ENCODE data around the gene CYP46A1.
A peak's percentile ranks its signal among the peaks of the same experiment; 100 is the strongest.
"Not testable (repeated sequence)": the region's sequence is repeated elsewhere in the genome, so short reads cannot be mapped to it uniquely, and the experiment has no call there.

The CYP46A1 gene

DNA sequence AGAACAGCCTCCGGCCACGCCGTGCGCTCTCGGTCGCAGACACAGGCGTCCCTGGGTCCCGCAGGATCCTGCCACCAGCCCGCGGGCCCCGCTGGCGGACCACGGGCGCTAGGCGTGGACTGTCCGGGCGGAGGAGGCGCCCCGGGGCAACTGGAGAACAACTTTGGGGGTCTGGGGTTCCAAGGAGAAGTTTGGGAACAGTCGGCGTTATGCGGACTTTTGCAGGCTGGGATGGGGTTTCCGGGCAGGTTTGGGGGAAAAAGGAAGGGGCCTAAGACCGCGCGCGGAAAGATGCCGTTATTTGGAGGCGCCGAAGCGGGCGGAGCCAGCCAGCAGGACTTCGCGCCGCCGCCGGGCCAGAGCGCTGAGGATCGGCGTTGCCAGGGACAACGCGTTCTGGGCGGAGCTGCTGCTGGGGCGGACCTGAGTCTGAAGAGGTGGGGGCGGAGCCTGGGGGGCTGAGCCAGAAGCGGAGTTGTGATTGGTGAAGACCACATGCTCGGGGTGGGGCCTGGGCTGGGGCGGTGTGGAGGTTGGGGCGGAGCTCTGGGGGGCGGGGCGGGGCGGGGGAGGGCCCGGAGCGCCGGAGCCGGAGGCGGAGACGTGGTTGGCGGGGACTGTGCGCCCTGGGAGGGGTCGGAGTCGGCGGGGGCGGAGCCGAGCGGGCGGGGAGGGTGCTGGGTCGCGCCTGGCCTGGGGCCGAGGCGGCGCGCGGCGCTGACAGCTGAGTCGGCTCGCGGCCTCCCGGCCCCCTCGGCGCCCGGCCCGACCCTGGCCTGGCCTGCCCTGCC, at the start of gene CYP46A1:
Gene CYP46A1 (plus strand): TSS at position 680 of the 791 bp plus-strand sequence. CDS start 120 bp downstream, outside the sequence.
- DNase-seq: peak; percentile 99

DNA sequence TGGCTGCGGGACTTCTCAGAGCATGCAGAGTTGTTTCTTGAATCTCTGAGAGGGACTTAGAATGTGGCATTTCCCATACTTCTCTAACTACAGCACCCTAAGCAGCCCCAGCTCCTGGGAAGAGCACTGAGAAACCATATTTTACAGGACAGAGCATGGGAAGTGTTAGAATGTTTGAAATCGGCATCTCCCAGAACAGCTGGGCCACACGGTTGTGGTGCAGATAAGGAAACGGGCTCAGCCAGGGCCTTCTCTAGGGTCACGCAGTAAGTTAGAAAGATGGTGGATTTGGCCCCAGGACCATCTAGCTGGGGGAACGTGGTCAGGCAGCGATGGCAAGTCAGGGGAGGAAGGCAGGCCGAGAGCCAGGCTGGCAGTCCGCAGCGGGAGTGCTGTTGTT, 49.7 kb upstream of the CYP46A1 start:
- DNase-seq: no peak

DNA sequence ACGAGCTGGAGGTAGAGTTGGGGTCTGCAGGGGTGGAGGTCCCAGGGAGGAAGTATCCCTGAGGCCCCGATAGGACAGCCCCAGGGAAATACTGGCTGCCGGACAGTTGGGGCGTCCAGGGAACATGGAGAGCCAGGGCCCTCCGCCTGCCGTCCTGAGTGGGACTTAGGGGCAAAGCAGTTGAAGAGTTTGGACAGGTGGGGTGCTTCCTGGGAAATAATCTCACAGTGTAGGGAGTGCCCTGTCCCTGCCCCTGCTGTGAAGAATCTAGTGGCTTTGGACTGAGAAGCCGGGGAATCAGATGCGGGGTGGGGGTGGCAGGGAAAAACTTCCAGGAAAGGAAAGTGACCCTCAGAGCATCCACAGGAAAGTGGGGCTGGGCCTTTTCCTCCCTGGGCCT, 49.0 kb upstream of the CYP46A1 start:
- no peak for DNase-seq

DNA sequence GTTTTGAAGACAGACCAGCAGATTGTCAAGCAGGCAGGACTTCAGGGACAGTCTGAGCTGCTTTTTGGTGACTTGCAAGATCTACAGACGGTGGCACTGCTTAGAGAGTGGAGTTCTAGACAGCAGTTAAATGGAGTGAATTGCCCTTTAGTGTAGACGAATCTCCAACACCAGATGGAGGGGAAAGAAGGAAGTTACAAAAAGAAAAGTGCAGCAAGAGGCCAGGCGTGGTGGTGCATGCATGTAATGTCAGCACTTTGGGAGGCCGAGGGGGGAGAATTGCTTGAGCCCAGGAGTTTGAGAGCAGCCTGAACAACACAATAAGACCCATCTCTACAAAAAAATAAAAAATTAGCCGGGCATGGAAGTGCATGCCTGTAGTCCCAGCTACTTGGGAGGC, 47.6 kb upstream of the CYP46A1 start:
- DNase-seq: no peak

DNA sequence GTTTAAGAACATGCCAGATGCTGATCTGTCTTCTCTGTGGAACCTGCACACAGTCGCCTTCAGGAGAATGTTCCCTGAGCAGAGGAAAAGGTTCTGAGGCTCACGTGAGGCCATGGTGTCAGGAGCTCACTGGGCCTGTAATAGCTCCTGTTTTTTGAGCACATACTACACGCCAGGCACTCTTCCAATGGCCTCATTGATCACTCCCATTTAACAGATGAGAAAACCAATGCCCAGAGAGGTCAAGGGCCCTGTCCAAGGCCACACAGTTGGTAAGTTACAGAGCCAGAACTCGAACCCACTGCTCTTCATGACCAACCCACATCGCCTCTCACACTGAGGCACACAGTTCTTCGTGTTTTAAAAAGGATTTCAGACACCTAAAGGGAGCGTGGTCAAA, 46.5 kb upstream of the CYP46A1 start:
- no peak for DNase-seq

DNA sequence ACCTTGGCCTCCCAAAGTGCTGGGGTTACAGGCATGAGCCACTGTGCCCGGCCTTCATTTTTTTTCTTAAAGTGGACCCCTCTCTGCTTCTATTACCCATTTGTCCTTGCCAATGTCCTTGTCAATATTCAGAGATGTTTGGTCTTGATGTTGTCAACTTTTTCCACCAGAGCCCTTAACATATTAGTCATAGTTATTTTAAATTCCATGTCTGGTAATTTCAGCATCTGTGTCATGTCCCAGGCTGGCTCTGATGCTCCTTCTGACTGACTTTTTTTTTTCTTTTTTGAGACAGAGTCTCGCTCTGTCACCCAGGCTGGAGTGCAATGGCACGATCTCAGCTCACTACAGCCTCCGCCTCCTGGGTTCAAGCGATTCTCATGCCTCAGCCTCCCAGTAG, 41.3 kb upstream of the CYP46A1 start:
- not testable (repeated sequence) for DNase-seq

DNA sequence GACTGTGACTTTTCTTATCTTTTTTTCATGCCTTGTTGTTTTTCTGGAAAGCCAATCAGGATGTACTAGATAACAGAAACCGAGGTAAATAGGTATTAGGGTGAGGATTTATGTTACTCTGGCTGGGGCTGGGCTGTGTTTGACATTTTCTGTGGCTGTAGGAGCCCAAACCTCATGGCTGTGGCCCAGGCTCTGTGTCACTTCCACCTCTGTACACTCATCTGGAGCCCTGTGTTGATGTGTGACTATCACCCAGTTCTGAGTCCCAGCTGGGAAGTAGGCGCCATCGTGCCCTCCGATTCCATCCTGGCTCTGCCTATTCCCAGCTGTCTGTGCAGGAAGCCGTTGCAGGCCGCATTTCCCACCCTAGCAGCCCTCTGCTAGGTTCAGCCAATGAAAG, 40.8 kb upstream of the CYP46A1 start:
- DNase-seq: no peak

DNA sequence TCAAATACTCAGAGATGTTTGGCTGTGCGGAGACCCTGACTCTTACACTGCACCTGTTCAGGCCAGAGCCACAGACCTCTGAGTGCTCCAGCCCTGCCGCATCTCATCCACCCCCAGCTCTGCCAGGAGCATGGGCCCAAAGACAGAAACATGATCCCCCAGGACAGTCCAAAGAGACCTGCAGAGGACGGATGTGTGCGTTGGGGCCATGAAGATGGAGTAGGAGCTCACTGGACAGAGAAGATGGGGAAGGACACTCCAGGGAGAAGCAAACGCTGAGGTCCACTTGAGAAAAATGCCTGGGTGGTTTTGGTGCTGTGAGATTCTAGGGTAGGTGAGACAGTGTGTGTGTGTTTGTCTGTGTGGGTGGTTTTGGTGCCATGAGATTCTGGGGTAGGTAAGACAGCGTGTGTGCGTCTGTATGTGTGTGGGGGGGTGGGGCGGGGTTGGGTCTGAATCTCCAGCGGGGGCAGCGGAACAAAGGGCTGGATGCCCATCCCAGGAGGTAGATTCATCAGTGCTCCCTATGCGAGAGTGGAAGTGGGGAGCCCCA, 40.0 kb upstream of the CYP46A1 start:
- DNase-seq: no peak

DNA sequence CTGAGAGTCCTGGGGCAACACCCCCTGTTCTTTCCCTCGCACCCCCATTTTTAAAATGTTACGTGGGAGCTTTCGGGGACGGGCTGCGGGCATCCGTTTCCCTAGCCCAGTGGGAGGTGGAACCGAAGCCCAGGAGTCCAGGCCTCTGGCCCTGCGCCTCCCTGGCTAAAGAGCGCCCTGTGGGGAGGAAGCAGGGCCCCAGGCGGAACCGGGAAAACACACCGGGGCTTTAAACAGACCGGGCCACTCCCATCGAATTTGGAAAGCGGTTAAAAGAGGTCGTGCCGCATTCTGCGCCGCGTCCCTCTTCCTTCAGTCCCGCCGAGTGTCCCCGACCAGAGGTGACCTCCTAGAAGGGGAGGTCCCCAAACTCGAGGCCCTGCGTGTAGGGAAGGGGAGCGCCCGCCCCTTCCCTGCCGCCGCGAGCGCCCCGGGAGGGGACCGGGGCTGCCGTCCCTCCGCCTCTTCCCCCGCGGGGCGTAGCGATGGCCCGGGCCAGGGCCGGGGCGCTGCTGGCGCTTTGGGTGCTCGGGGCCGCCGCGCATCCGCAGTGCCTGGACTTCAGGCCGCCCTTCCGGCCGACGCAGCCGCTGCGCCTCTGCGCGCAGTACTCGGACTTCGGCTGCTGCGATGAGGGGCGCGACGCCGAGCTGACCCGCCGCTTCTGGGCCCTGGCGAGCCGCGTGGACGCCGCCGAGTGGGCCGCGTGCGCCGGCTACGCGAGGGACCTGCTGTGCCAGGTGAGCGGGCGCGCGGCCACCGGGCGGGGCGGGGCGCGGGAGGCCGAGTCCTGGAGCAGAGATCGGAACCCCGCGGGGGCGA, 39.2 kb upstream of the CYP46A1 start, which contains the start of gene HHIPL1:
Gene HHIPL1 (plus strand): TSS at position 407 of the 822 bp plus-strand sequence. CDS start 79 bp downstream, at position 486.
- DNase-seq: no peak

DNA sequence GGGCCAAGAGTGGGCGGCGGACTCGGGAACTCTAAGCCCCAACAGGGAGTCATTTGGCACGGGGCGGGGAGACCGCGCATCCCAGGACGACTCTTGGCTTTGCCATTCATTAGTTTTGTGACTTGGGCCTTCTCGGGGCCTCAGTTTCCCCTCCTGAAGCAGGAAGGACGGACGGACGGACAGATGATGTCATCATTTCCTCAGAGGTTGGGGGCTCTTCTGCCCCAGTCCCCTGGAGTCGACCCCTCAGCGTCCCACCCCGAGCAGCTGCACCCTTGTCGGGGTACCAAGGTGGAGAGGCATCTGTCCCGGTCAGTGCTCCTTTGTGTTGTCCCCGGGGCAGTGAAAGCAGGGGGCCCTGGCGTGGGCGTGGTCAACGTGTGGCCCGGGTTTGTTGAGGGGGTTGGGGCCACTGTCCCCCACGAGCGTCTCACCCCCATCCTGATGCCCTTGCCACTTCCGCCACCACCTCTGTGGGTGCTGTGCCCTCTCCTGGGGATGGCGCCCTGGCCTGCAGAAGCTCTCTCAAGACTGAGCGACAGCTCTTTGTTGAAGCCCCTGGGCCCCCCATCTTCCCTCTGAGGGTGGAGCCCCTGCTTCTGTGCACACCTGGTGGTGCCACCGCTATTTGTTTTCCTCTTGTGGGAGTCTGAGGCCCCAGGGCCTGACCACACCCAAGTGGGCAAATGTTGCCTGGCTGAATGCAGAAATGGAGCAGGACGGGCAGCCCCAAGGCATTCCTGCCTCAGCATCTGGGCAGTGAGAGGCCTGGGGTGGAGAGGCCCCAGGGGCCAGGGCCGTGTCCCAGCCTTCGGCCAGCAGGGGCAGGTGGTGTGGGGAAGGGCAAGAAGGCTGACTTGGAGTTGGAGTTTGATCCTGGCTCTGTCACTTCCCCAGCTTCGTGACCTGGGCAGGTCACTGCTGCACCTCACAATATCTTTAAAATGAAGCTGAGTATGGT, 38.3 kb upstream of the CYP46A1 start:
- no peak for DNase-seq

DNA sequence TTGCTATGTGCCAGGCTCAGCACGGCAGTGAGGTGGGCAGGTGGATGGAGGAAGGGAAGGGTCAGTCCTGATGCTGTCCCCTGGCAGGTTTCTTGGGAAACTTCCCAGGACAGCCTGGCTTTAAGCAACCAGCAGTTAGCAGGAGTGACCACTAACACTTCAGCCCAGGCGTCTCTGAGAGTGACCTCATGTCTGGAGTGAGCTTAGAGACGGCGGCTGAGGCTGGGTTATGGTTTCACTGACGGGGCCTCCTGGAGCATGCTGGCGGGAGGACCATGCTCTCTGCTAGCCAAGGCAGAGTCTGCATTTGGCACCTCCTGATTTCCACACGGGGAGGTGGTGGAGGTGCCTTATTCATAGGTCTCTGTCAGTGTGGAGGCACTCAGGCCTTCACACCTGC, 36.7 kb upstream of the CYP46A1 start:
- no peak for DNase-seq

DNA sequence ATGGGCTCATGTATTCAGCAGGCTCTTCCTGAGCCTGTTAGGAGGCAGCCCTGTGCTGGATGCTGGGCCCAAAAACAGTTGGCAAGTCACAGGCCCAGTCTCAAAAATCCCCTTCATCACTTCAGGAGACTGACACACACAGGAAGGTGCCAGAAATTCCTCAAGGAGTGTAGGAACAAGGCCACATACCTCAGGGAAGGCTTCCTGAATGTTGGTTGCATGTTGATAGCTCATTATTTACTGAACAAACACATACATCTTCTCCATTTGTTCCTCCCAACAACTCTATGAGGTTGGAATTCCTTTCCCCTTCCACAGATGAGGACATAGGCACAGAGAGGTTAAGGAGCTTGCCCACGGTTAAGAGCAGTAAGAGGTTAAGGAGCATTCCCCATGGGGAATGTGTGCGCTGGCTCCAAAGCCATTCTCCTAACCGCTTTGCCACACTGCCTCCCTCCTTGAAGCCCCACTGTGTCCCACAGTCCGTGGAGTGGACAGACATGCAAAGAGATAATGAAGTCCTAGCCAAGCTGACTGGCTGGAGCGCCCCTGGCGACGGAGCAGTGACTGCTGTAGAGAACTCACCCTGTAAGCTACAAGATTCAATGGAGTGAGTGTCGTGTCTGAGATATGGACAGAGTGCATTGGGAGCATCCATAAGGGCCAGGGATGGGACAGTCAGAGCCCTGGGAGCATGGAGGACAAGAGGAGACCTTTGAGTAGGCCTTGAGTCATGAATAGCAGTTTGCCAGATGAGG, 35.9 kb upstream of the CYP46A1 start:
- DNase-seq: no peak

DNA sequence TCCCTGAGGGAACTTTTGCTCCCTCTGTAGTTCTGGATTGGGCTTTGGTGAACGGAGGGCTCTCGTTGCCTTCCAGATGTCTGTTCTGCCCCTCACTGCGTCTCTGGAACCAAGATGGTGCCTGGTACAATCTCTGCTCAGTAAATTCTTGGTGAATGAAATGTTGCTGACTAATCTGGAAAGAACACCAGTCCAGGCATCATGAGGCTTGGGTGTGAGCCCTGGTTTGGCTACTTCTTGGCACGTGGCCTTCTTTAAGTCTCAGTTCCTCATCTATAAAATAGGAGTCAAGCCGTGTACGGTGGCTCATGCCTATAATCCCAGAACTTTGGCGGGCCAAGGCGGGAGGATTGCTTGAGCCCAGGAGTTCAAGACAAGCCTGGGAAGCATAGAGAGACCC, 34.9 kb upstream of the CYP46A1 start:
- no peak for DNase-seq

DNA sequence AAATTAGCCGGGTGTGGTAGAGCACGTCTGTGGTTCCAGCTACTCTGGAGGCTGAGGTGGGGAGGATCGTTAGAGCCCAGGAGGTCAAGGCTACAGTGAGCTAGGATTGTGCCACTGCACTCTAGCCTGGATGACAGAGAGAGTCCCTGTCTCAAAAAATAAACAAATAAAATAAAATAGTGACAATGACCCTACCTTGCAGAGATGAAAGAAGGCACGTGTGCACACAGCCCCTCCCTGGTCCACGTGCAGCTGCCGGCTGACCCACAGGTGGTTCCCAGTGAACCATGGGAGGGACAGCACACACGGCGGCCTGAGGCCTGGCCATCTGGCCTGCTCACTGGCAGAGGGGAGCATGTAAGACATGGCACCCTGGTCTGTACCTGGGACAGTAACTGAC, 34.5 kb upstream of the CYP46A1 start:
- no peak for DNase-seq

DNA sequence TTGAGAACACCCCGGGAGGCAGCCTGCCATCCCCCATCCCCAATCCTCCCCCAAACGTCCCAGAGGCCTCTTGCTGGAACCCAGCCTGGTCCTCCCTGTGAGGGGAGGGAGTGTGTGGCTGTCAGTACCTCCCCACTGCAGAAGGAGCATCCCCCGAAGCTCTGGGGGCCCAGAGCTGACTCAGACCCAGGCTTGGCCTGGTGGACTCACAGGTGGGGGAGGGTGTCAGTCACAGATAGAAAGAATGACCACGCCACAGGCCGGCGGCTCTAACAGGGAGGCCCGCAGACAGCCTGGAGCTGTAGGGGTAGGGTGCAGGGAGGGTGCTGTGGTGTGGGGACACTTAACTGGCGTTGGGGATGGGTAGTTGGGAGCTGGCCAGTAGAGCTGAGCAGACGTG, 33.9 kb upstream of the CYP46A1 start:
- no peak for DNase-seq

DNA sequence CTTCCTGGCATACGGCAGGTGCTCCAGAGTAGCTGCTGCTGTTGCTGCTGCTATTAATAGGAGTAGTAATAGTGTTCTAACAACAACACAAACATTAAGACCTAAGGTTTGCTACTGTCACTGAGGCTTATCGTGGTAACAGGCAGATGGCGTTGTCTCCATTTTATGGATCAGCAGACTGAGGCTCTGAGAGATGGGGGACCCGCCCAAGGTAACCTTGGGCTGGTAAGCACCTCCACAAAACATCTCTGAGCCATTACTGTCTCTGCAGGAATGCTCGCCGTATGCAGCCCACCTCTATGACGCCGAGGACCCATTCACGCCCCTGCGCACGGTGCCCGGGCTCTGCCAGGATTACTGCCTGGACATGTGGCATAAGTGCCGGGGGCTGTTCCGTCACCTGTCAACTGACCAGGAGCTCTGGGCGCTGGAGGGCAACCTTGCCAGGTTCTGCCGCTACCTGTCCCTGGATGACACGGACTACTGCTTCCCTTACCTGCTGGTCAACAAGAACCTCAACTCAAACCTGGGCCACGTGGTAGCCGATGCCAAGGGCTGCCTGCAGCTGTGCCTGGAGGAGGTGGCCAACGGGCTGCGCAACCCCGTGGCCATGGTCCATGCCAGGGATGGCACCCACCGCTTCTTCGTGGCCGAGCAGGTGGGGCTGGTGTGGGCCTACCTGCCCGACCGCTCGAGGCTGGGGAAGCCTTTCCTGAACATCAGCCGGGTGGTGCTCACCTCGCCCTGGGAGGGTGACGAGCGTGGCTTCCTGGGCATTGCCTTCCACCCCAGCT, 31.9 kb upstream of the CYP46A1 start:
- no peak for DNase-seq

DNA sequence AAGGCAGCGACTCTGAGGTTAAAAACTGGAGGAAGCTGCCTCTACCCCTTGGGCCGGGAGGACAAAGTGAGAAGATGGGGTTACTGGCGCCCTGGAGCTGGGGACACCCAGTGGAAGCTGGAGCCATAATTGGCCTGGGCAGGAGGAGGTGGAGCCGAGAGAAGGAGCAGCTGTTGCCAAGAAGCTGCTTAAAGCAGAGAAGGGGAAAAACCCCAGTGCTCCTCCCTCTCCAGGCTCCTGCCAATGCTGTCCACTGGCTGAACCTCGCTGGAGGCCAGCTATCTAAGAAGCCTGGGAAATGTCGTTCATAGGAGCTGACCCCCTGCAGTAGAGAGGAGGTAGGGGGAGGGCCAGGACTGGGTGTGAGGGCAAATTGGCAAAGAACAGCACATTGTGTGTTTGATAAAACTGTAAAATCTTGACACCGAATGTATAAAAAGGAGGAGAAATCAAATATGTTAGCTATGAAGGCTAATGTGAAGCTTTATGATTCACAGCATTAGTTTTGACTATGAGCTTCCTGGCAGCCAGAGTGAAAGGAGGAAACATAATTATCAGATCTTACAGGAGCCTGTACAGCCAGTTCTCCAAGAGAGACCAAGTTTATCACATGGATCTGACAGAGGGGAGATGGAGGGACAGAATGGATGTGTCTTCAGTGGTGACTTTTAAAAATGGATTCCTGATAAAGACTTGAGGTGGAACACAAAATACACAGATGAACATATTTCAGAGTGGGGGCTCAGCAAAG, 29.7 kb upstream of the CYP46A1 start:
- no peak for DNase-seq

DNA sequence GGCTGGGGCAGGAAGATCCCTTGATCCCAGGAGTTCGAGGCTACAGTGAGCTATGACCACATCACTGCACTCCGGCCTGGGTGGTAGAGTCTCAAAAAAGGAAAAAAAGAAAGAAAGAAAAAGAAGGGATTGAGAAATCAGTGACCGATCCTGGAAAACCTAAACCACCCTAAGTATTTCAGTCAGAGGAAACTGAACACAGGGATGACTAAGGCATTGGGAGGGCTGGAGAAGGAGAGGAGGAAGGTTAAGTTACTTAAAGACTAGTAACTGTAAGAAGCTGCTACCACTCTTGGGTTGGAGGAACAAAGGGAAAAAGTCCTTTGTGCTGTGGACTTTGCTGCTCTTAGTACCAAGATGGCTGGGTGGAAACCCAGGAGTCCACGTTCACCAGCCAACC, 28.6 kb upstream of the CYP46A1 start:
- no peak for DNase-seq

DNA sequence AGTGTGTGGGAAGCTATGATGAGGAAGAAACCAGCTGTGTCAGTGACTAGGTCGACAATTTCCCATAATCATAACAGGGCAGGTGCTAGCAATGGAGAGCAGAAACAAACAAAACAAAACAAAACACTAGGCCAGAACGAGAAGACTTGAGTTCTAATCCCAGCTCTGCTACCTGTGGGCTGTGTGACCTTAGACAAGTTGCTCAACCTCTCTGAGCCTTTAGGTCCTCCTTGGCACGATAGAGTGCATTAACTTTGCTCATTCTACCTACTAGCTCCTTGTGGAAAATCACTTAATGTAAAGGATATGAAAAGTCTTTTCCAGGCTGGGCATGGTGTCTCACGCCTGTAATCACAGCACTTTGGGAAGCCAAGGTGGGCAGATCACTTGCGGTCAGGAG, 27.9 kb upstream of the CYP46A1 start:
- DNase-seq: no peak

DNA sequence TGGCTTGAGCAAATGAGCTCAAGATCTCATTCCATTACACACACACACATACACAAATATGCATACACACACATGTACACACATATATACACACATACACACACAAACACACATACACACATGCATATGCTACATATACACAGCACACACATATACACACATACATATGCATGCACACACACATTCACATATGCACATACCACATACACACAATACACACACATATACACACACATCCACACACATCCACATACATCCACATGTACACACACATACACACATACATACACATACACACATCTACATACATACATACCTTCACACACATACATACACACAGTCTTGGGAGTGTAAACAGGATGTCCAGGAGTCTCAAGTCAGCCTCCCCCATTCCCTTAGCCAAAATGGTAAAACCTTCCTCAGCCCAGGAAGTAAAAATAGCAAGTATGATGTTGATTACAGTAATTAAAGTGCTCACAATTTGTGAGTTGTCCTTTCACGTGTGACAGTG, 26.4 kb upstream of the CYP46A1 start:
- DNase-seq: no peak

Data from CD4-positive, alpha-beta T cell treated with Interleukin-17A for 1 hour (primary cell).